ENCODE measurements around the gene MAN1A1. TPM values are rescaled to one million over a fixed set of nuclear protein-coding genes. Genes with fewer than 3 reads are reported as not detected.

MAN1A1 gene
- polyA plus RNA-seq, 1 donor from 2014 or later = 4.6 TPM

DNA sequence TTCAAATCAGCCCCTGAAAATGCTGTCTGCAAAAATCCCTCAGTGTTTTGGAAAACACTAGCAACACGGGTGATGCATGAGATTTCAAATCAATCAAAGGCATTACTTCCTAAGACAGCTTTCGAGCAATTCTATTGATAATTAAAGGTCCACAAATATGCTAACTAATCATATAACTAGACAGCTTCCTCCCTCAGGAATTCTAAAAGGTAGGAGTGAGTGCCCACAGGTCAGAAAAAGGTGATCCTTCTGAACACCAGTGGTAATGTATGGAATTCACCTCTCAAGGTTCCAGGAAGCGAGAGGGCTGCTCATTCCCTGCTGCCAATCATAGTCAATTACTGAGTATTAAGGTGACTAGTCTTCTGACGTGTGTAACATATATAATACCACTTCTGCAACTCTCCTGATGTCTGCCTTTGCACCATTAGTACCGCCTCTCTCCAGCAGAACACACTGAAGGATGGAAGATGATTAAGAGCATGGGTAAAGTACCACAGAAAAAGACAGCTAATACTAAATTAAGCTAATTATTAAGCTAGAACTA is 16.4 kb downstream of the MAN1A1 start:
- H3K9me2 ChIP-seq (ENCODE audit: insufficient read depth, low read length) = no peaks in the 10 kb centered on the region
- peak overlapping the region; percentile 31 for H3K4me3 ChIP-seq (ENCODE audit: low read length)
- H3K36me3 ChIP-seq (ENCODE audit: insufficient read depth, low read length) = no peaks in the 10 kb centered on the region
- no peak for TF ChIP-seq EZH2 (IDR thresholded peaks at IDR 0.05; ENCODE audit: borderline replicate concordance, insufficient read depth, low read length, poor library complexity, severe bottlenecking)
- TF ChIP-seq MXI1 (conservative IDR thresholded peaks at IDR 0.05; ENCODE audit: poor library complexity, severe bottlenecking) = no peak
- TF ChIP-seq, protein P1, sequence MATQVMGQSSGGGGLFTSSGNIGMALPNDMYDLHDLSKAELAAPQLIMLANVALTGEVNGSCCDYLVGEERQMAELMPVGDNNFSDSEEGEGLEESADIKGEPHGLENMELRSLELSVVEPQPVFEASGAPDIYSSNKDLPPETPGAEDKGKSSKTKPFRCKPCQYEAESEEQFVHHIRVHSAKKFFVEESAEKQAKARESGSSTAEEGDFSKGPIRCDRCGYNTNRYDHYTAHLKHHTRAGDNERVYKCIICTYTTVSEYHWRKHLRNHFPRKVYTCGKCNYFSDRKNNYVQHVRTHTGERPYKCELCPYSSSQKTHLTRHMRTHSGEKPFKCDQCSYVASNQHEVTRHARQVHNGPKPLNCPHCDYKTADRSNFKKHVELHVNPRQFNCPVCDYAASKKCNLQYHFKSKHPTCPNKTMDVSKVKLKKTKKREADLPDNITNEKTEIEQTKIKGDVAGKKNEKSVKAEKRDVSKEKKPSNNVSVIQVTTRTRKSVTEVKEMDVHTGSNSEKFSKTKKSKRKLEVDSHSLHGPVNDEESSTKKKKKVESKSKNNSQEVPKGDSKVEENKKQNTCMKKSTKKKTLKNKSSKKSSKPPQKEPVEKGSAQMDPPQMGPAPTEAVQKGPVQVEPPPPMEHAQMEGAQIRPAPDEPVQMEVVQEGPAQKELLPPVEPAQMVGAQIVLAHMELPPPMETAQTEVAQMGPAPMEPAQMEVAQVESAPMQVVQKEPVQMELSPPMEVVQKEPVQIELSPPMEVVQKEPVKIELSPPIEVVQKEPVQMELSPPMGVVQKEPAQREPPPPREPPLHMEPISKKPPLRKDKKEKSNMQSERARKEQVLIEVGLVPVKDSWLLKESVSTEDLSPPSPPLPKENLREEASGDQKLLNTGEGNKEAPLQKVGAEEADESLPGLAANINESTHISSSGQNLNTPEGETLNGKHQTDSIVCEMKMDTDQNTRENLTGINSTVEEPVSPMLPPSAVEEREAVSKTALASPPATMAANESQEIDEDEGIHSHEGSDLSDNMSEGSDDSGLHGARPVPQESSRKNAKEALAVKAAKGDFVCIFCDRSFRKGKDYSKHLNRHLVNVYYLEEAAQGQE (IDR thresholded peaks at IDR 0.05; ENCODE audit: borderline replicate concordance) = no peak
- TF ChIP-seq EP300 (conservative IDR thresholded peaks at IDR 0.05; ENCODE audit: poor library complexity, severe bottlenecking) = peak; percentile 50
- TF ChIP-seq POLR2AphosphoS5 (IDR thresholded peaks at IDR 0.05) = peak; percentile 32
- TF ChIP-seq, protein P2, sequence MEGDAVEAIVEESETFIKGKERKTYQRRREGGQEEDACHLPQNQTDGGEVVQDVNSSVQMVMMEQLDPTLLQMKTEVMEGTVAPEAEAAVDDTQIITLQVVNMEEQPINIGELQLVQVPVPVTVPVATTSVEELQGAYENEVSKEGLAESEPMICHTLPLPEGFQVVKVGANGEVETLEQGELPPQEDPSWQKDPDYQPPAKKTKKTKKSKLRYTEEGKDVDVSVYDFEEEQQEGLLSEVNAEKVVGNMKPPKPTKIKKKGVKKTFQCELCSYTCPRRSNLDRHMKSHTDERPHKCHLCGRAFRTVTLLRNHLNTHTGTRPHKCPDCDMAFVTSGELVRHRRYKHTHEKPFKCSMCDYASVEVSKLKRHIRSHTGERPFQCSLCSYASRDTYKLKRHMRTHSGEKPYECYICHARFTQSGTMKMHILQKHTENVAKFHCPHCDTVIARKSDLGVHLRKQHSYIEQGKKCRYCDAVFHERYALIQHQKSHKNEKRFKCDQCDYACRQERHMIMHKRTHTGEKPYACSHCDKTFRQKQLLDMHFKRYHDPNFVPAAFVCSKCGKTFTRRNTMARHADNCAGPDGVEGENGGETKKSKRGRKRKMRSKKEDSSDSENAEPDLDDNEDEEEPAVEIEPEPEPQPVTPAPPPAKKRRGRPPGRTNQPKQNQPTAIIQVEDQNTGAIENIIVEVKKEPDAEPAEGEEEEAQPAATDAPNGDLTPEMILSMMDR (IDR thresholded peaks at IDR 0.05; ENCODE audit: poor library complexity, severe bottlenecking) = no peak
- no peak for TF ChIP-seq SMC3 (conservative IDR thresholded peaks at IDR 0.05; ENCODE audit: poor library complexity)
- no peaks in the 10 kb centered on the region for H3K79me2 ChIP-seq (replicated peaks; ENCODE audit: insufficient read depth, low read length)
- no peaks in the 10 kb centered on the region for H3F3A ChIP-seq (ENCODE audit: insufficient read depth, low read length, poor library complexity, severe bottlenecking)
- peak overlapping the region; percentile 8 for H3K4me2 ChIP-seq (ENCODE audit: low read length)
- H3K27ac ChIP-seq (ENCODE audit: low read length) = no peak overlapping the region
- no peak overlapping the region for H2AFZ ChIP-seq (ENCODE audit: low read depth, low read length)
- no peaks in the 10 kb centered on the region for H3K9me3 ChIP-seq (ENCODE audit: low read length)
- H3K27me3 ChIP-seq (ENCODE audit: insufficient read depth, low read depth, low read length) = no peaks in the 10 kb centered on the region
- no peaks in the 10 kb centered on the region for H4K20me1 ChIP-seq (ENCODE audit: insufficient read depth)
- H3K9ac ChIP-seq (ENCODE audit: low read length) = no peak overlapping the region

DNA sequence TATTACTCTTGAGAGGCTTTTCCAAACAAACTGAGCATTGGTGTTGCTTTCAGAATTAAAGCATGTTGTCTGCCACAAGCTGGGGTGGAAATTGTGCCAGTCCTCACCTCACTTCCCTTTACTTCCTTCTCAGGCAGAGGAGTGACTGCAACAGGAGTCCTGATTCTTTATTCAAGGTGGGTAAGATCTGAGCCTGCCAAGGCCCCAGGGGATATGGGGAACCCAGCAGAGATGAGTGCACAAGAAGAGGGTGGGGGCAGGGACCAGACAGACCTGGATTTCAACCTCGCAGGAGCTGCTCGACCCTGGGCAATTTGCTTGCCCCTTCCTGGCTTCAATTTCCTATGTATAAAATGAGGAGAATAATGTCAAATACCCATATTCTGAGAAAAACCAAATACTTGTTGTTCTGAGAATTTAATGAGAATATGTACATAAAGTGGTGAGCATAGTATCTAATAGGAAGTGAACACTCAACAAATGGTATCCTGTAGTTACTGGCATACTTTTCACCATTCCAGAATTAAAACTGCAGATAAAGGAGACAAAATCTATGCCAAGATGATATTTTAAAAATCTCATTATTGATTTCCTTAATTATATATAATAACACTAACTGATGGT is 17.8 kb downstream of the MAN1A1 start:
- Histone ChIP-seq H3K9ac (ENCODE audit: low read length) (no peak overlapping the region), H3F3A (ENCODE audit: insufficient read depth, low read length, poor library complexity, severe bottlenecking) (no peaks in the 10 kb centered on the region), H2AFZ (ENCODE audit: low read depth, low read length) (no peak overlapping the region), H3K36me3 (ENCODE audit: insufficient read depth, low read length) (no peaks in the 10 kb centered on the region), H3K4me3 (ENCODE audit: low read length) (no peak overlapping the region), H3K9me3 (ENCODE audit: low read length) (no peaks in the 10 kb centered on the region), H3K79me2 (replicated peaks; ENCODE audit: insufficient read depth, low read length) (no peaks in the 10 kb centered on the region), H3K27ac (ENCODE audit: low read length) (no peak overlapping the region), H3K4me2 (ENCODE audit: low read length) (no peak overlapping the region), H4K20me1 (ENCODE audit: insufficient read depth) (no peaks in the 10 kb centered on the region), H3K27me3 (ENCODE audit: insufficient read depth, low read depth, low read length) (no peaks in the 10 kb centered on the region), H3K9me2 (ENCODE audit: insufficient read depth, low read length) (no peaks in the 10 kb centered on the region)
- TF ChIP-seq EZH2 (IDR thresholded peaks at IDR 0.05; ENCODE audit: borderline replicate concordance, insufficient read depth, low read length, poor library complexity, severe bottlenecking) = no peak
- TF ChIP-seq, protein P2 (IDR thresholded peaks at IDR 0.05; ENCODE audit: poor library complexity, severe bottlenecking) = no peak
- TF ChIP-seq POLR2AphosphoS5 (IDR thresholded peaks at IDR 0.05) = no peak
- no peak for TF ChIP-seq EP300 (conservative IDR thresholded peaks at IDR 0.05; ENCODE audit: poor library complexity, severe bottlenecking)
- TF ChIP-seq TAF1 (IDR thresholded peaks at IDR 0.05; ENCODE audit: low read depth) = no peak
- TF ChIP-seq SMC3 (conservative IDR thresholded peaks at IDR 0.05; ENCODE audit: poor library complexity) = no peak
- TF ChIP-seq RAD21 (conservative IDR thresholded peaks at IDR 0.05) = no peak
- no peak for TF ChIP-seq MXI1 (conservative IDR thresholded peaks at IDR 0.05; ENCODE audit: poor library complexity, severe bottlenecking)
- TF ChIP-seq, protein P1 (IDR thresholded peaks at IDR 0.05; ENCODE audit: borderline replicate concordance) = no peak

Measured in neural cell (in vitro differentiated cells).